Stromal cell of bone marrow (primary cell): ENCODE results near the gene TST.

Experiments
- DNase-seq: peaks from one replicate; pipeline ENCODE4 v3.0.0-alpha.2; 2012; ENCODE audit warnings: low read depth

The TST gene

DNA sequence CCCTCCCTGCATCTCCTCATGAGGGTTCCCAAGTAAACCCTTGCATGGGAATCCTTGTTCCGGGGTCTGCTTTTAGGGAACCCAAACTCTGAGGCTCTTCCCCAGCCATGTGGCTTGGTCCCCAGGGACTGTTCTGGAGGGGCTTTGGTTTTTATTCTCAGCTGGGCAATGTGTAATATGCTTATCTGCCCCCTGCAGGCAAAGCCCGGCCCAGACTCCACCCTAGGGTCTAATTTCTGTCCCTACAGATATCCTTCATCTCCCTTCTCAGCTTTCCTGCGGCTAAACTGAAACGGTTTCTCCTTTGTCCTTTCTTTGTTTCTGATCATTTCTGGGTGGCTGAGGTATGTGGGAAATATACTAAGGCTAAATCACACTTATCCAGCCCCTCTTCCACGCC lies 37.1 kb downstream of the TST start:
- no peak for DNase-seq

DNA sequence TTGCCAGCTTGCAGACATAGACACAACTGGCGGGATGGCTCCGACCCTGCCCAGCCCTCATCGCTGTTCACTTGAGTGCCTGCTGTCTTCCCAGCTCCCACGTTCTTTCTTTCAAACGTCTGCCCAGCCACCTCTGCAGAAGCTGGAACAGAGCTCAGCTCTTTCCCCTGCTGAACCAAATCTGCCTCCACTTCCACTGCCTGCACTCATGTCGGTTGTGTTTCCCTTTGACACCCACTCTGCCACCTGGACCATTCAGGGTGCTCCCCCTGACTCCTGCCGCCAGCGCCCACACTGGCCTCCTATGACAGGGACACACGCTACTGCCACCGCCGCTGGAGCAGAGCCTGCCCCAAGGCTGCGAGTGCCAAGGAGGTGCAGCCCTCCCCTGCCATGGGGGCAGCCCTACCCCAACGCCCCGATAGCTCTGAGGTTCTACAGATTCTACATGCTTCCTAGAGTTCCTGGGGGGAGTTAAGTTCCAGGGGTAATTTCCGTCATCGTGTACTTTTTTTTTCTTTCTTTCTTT lies 37.9 kb downstream of the TST start:
- DNase-seq = no peak

DNA sequence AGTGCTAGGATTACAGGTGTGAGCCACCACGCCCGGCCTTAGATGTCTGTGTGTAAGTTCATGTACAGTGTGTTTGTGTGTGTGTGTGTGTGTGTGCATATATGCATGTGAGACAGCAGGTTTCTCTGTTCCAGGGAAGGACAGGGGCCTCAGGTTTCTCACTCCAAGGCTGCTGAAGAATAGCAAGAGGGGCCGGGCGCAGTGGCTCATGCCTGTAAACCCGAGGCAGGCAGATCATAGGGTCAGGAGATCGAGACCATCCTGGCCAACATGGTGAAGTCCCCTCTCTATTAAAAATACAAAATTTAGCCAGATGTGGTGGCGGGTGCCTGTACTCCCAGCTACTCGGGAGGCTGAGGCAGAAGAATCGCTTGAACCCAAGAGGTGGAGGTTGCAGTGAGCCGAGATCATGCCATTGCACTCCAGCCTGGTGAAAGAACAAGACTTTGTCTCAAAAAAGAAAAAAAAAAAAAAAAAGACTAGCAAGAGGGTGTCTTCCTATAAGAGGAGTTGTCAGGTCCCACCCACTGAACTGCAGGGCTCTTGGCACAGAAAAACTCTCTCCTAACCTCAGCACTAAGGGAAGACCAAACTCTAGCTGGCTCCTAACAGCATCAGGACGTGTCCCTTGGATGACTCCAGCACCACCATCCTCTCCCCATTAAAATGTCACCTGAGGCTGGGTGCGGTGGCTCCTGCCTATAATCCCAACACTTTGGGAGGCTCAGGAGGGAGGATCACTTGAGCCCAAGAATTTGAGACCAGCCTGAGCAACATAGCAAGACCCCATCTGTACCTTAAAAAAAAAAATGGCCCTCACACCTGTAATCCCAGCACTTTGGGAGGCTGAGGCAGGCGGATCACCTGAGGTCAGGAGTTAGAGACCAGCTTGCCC lies 40.0 kb downstream of the TST start:
- no peak for DNase-seq

DNA sequence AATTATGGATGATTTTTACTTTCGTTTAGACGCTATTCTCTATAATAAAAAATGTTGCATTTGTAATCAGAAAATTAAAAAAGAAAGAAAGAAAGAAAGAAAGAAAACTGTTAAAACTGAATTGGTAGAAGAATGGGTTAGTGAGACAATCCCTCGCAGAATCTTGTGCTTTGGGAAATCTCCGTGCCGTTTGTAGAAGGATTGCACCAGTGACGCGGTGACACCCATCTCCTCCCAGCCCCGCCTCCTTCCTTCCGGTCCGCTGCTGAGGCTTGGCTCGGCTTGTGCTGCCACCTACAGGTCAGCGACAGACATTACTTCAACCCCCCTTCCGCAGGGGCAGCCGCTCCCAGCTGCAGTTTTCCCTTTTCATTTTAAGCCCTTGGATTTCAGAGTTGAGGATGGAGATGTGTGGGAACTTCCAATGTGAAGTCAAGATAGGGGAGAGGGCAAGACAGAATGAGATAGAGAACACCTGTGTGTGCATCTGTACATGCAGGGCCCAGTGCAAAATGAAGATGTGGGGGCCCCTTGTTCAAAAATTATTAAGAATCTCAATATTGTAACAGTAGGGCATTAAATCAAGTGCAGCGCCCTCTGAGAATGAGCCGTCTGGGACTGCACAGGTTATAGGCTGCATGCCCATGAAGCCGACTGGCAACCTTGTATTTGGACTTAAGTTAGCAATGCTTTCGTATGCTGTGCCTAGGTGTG lies 41.1 kb downstream of the TST start:
- DNase-seq = peak; percentile 73

DNA sequence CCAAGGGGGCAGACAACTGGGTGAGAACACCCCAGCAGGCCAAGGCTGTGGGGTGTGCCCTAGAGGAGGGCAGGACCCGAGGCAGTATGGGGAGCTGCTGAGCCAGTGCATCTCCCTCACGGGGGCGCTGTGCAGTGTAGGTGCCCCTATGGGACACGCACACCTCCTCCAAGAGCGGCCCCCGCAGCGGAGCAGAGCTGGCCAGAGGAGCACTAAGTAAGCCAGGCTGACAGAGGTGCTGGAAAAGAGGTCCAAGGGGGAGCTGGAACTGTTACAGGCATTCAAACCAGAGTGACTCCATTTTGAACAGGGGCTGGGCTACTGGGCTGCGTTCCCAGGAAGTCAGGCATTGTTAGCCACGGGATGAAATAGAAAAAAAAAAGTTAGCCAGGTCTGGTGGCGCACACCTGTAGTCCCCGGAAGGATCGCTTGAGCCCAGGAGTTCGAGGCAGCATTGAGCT lies 41.8 kb downstream of the TST start:
- no peak for DNase-seq

DNA sequence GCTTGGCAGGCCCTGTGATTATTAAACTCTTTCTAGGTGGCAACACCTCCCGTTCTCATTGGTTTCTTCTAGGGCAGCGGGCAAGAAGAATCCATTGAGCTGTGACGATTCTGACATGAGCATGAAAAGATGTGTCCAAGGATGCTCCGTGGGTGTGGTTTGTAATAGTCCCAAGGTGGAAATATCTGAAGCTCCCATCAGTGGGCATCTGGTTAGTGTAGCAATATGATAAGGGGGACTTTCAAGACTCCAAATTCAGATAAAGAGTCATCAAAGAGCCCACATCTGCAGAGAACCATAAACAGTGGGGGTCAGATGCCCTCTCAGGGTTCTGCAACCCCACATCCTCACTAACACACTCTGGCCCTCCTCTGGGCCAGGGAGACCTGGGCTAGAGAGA lies 42.6 kb downstream of the TST start:
- no peak for DNase-seq

DNA sequence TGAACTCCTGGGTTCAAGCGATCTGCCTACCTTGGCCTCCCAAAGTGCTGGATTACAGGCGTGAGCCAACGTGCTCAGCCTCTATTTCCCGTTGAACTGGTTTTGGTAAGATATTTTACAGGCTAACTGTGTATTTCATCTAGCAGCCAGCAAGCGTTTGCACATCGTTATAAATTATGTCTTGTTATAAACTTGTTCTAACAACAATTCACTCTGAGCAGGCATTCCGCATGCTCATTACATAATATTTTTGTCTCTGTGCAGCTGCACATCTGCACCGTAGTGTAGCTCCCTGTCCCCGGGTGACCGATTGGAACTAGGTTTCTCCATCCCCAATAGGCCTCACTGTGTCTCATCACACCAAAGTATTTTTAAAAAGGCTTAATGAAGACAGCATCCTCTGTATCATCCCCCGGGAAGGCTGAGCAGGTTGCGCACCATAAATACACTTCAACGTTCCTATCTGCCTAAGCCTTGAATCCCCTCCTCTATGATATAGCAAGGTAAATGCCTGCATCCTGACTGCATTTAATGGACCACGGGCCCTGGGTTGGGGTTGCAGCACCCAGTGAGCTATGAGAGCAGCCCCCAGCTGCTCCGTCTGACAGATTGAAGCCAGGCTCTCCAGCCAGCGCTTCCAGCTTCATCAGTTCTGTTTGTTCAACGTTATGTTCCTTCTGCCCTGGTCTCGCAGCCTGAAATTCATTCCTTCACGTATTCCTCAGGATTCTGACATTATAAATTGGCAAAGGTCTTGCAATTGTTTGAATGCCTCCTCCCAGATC lies 47.7 kb downstream of the TST start:
- no peak for DNase-seq

DNA sequence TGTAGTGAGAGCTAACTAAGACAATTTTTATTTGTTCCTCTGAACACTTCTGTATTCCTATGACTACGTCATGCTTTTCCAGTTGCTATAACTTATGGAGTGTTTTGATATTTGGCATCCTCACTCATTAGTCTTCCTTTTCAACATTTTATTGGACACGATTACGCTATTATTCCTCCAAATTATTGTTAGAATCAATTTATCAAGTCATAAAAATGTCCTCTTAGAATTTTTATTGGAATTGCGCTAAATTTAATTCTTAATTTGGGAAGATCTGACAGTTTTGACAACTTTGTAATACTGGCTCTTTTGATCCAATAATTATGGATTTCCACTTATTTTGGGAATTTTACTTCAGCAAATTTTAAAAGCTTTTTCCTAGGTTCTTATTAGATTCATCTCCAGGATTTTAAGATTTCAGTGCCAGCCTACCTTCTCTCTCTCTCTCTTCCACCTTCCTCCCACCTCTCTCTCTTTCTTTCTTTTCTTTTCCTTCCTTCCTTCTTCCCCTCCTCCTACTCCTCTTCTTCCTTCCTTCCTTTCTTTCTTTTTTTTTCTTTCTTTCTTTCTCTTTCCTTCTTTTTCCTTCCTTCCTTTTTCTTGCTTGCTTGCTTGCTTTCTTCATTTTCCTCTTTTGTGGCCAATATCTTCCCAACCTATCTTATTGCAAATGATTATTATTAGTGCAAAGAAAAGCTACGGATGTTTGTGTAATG lies 50.8 kb downstream of the TST start:
- DNase-seq = no peak

DNA sequence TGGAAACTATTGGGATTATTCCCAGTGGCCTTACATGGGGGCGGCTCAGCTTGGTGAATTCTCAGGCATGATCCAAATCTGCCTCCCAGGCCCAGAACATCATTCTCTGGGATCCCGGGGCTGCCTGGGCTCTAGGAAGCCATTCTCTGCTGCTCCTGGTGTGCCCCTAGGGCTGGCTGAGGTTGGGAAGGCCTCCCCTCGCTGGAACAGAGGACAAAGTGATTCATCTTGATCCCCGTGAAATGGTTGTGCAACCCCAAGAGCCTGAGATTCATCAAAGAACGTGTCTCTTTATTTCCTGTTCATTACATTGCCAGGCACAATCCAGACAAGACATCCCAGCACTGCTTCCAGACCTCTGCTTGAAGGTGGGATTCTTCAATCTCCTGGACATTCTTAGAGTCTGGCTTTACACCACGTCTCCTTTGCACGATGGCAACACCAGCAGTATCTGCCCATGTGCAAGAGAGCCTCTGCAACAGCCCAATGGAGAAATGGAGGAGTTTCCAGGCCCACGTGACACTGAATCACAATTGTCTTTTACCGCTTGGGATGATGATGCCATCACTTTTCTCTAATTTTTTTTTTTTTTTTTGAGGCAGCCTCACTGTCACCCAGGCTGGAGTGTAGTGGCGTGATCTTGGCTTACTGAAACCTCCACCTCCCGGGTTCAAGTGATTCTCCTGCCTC lies 52.3 kb downstream of the TST start:
- DNase-seq = no peak

DNA sequence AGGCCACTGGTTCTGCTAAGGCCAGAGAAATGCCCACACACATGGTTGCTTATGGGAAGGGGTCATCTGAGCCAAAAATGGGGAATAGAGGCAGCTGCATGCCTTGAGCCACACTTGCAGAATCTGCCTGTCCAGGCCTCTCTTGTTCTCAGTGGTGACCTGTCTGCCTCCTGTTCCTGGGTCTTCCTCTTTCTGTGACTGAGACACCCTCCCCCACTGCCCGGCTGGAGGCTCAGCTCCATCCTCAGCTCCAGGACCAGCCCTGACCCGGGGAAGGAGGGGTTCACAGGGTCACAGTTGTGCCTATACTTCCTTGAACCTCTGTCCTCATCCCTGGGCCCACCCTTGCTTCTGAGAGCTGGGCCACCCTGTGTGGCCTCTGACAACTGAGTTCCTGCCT lies 53.6 kb downstream of the TST start:
- no peak for DNase-seq

DNA sequence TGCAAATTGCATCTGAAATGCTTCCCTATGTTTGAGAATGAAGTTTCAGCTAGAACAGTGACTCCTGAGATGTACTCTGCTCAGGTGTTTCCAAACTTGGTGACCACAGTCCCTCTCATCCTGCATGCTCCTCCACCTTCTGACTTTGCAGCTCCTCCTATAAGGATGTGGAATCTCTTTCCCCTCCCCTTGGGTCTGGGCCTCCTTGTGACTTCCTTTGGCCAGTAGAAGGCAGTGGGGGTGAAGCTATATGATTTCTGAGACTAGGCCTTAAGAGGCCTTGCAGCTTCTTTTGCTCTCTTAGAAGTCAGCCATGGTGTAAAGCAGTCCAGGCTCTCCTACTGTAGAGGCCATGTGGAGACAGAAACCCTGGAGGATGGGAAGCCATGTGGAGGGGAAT lies 55.1 kb downstream of the TST start:
- DNase-seq = no peak

DNA sequence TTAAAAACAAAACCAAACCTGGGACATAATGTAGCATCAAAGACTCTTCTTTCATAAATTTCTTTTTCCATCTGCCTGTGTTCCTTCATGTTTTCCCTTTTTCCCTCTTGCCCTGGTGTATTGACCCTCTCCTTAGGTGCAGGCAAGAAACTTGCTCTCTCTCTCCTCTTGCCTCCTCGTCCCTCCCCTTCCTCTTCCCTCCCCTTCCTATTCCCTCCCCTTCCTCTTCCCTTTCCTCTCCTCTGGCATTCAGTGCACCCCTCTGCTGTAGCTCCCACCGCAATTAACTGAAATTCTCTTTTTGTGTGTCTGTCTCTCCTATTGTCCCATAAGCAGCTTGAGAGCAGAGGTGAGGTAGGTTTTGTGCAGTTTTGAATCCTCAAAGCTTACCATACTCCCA lies 55.9 kb downstream of the TST start:
- DNase-seq = no peak

DNA sequence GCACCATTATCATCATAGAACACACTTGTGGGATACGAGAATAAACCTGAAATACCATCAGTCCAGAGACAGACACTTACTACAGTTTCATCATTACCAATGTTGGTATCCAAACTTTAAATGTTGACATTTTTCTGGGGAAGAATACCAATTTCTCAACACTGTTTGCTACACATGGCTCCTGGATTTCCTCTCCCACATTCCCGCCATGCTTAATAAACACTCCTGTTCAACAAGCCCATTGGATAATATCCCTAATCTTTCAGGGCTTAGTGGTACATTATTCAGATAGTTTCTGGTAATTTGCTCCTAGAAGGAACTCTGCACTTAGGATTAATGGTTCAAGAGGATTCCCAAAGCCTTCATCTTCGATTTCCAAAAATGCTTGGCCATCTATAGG lies 57.6 kb downstream of the TST start:
- DNase-seq = no peak
